Head of caudate nucleus (tissue), 42 donors: ENCODE data around the gene ARHGEF19.
A peak's percentile ranks its signal among the peaks of the same experiment; 100 is the strongest.
"Not testable (repeated sequence)": the region's sequence is repeated elsewhere in the genome, so short reads cannot be mapped to it uniquely, and the experiment has no call there.

Source experiments
- DNase-seq, 42 donors: peaks; one replicate each; pipeline versions ENCODE4 v3.0.0 to v3.0.0-alpha.2; 2020 to 2021; ENCODE audit warnings: mixed read lengths in 7 of 42
- intact Hi-C: fragments of 100-400 bp; cut with DNase I; formaldehyde crosslinking; loops from one replicate; pipeline ENCODE4 v1.15.0; 2022

The ARHGEF19 gene

GRCh38 chr1:16174886-16175598 lies 37.4 kb downstream of the ARHGEF19 start:
- intact Hi-C loops: no loop called here
- peak in 18 of 42 donors; percentile 7 to 67 (median 38) for DNase-seq

- no peak for DNase-seq
- intact Hi-C loops: no loop called here
These were observed 38.1 kb downstream of the ARHGEF19 start for GRCh38 chr1:16174261-16174868.

GRCh38 chr1:16173447-16174260 lies 38.8 kb downstream of the ARHGEF19 start:
- intact Hi-C loops: no loop called here
- DNase-seq: no peak

GRCh38 chr1:16172964-16173446 lies 39.4 kb downstream of the ARHGEF19 start:
- intact Hi-C loops: no loop called here
- no peak for DNase-seq

- no peak for DNase-seq
These were observed 40.1 kb downstream of the ARHGEF19 start for GRCh38 chr1:16172218-16172830.

GRCh38 chr1:16171314-16172151 lies 40.9 kb downstream of the ARHGEF19 start:
- no peak for DNase-seq
- intact Hi-C loops: no loop called here

More at GRCh38 chr1:16172218-16172830, 40.1 kb downstream of the ARHGEF19 start:
- intact Hi-C loops: no loop called here

- intact Hi-C loops: no loop called here
- no peak for DNase-seq
These were observed 42.2 kb downstream of the ARHGEF19 start for GRCh38 chr1:16170283-16170673.

- DNase-seq: no peak
- intact Hi-C loops: no loop called here
These were observed 43.7 kb downstream of the ARHGEF19 start for GRCh38 chr1:16168622-16169360.

- intact Hi-C loops: not testable (repeated sequence)
These were observed 44.3 kb downstream of the ARHGEF19 start for GRCh38 chr1:16168144-16168495.

GRCh38 chr1:16167331-16168143 lies 44.9 kb downstream of the ARHGEF19 start:
- DNase-seq: peak in 9 of 42 donors; percentile 11 to 47 (median 31)
- intact Hi-C loops: no loop called here

More at GRCh38 chr1:16168144-16168495, 44.3 kb downstream of the ARHGEF19 start:
- not testable (repeated sequence) for DNase-seq

- DNase-seq: no peak
- intact Hi-C loops: no loop called here
These were observed 46.3 kb downstream of the ARHGEF19 start for GRCh38 chr1:16166117-16166516.

GRCh38 chr1:16165548-16165947 lies 46.9 kb downstream of the ARHGEF19 start:
- intact Hi-C loops: no loop called here
- DNase-seq: no peak

- DNase-seq: no peak
- intact Hi-C loops: no loop called here
These were observed 47.4 kb downstream of the ARHGEF19 start for GRCh38 chr1:16165073-16165364.

- peak in 1 of 42 donors; percentile 18 for DNase-seq
- intact Hi-C loops: no loop called here
These were observed 48.0 kb downstream of the ARHGEF19 start for GRCh38 chr1:16164213-16165072.

- intact Hi-C loops, DNase-seq: not testable (repeated sequence)
These were observed 48.7 kb downstream of the ARHGEF19 start for GRCh38 chr1:16163608-16164212.
